ENCODE results near the gene SMIM10.
"Not testable (repeated sequence)": the region's sequence is repeated elsewhere in the genome, so short reads cannot be mapped to it uniquely, and the experiment has no call there.

- TF ChIP-seq POLR2A, CTCF (IDR thresholded peaks at IDR 0.05): not testable (repeated sequence)
These were observed 50.6 kb downstream of the SMIM10 start for GRCh38 chrX:135041149-135042123.

Data from thyroid gland (tissue), 4 donors.